HepG2 (cell line): ENCODE measurements around the gene WNT10A. TPM values are rescaled to one million over a fixed set of nuclear protein-coding genes. Genes with fewer than 3 reads are reported as not detected.

Experiments used
- ATAC-seq: fragments of 200-7000 bp; cut with Tn5 transposase; 3 replicates; pipeline ENCODE4 v1.9.1; 2020; ENCODE audit warnings: mild to moderate bottlenecking, moderate library complexity
- BruUV-seq: library from RNA; stranded (reverse); fragments of 400-500 nt; replicated peaks from 2 replicates; lab custom pipeline; 2021; lab: Mats Ljungman, UMichigan
- CTCF ChIA-PET: fragments of 300-600 bp; formaldehyde crosslinking; extraction: SDS; loops from one replicate; lab custom pipeline; 2021; ENCODE audit warnings: low total read pairs, inconsistent platforms, low intra/inter-chr PET ratio; lab: Yijun Ruan, JAX
- POLR2A ChIA-PET: fragments of 350-600 bp; sonication (Branson Sonifier 250); formaldehyde crosslinking; loops from one replicate; lab custom pipeline; 2020; ENCODE audit warnings: antibody characterized with exemption, inconsistent platforms; lab: Yijun Ruan, JAX
- DNase-seq: peaks from one replicate; pipeline ENCODE4 v3.0.0-alpha.2; 2015; ENCODE audit warnings: low spot score
- FAIRE-seq: peaks from 3 replicates; lab custom pipeline; 2011; peaks lifted over from hg19 to GRCh38; lab: Jason Lieb, UNC
- H2AFZ ChIP-seq: one replicate; pipeline ENCODE4 v1.6.1; 2011; ENCODE audit warnings: low read length, inconsistent platforms
- H3K27ac ChIP-seq: fragments of 300-600 bp; 3 replicates; pipeline ENCODE4 v1.8.0; 2011; ENCODE audit warnings: mixed run types, mild to moderate bottlenecking, mixed read lengths, low read length, inconsistent platforms; ENCODE audit not compliant: insufficient read depth; ENCODE audit errors: extremely low read length
- H3K27me3 ChIP-seq, 2 experiments: fragments of 200-600 bp in 1 of 2; 2 replicates in 1 of 2; 3 replicates in 1 of 2; pipeline versions ENCODE4 v1.6.0 to v1.8.0; 2011; ENCODE audit warnings: low read length in 2 of 2, mild to moderate bottlenecking in 2 of 2, moderate library complexity in 2 of 2, inconsistent platforms in 1 of 2; ENCODE audit not compliant: insufficient read depth in 2 of 2, control insufficient read depth in 1 of 2
- H3K36me3 ChIP-seq, 2 experiments: fragments of 200-600 bp in 1 of 2; replicated peaks in 1 of 2; 2 replicates in 1 of 2; 3 replicates in 1 of 2; pipeline versions ENCODE4 v1.5.1 to v1.8.0; 2011; ENCODE audit warnings: low read length in 2 of 2, inconsistent platforms in 1 of 2; ENCODE audit not compliant: insufficient read depth in 2 of 2, control insufficient read depth in 1 of 2
- H3K4me1 ChIP-seq: 2 replicates; pipeline ENCODE4 v1.5.1; 2012; ENCODE audit warnings: low read length, inconsistent platforms; ENCODE audit not compliant: insufficient read depth
- H3K4me2 ChIP-seq: 2 replicates; pipeline ENCODE4 v1.6.0; 2011; ENCODE audit warnings: low read depth, low read length, inconsistent platforms
- H3K4me3 ChIP-seq, 3 experiments: fragments of 200-600 bp in 1 of 3; sonication (generic), shearing (Covaris generic) in 1 of 3; replicated peaks in 1 of 3; 2 replicates each; pipeline ENCODE4 v1.5.1; 2011 to 2016; ENCODE audit warnings: low read length in 3 of 3, inconsistent platforms in 2 of 3, low read depth in 2 of 3, mild to moderate bottlenecking in 2 of 3, control low read depth in 1 of 3, mixed read lengths in 1 of 3; ENCODE audit not compliant: insufficient read depth in 1 of 3
- H3K79me2 ChIP-seq: one replicate; pipeline ENCODE4 v1.6.1; 2011; ENCODE audit warnings: low read length, inconsistent platforms; ENCODE audit not compliant: insufficient read depth
- H3K9ac ChIP-seq: 2 replicates; pipeline ENCODE4 v1.6.0; 2011; ENCODE audit warnings: mild to moderate bottlenecking, low read depth, low read length, inconsistent platforms; ENCODE audit not compliant: insufficient read depth
- H3K9me3 ChIP-seq: 2 replicates; pipeline ENCODE4 v1.5.1; 2012; ENCODE audit warnings: mild to moderate bottlenecking, low read length
- H4K20me1 ChIP-seq: 2 replicates; pipeline ENCODE4 v1.6.0; 2011; ENCODE audit warnings: inconsistent platforms, mild to moderate bottlenecking, low read length, moderate library complexity; ENCODE audit not compliant: insufficient read depth
- FOXA1 ChIP-seq, 2 experiments: fragments of 450-650 bp in 1 of 2; sonication (generic) in 1 of 2; formaldehyde crosslinking in 1 of 2; IDR thresholded peaks; 2 replicates each; pipeline versions ENCODE4 v1.4.0 to v1.6.1; 2016 to 2020; ENCODE audit warnings: missing genetic modification reagents in 1 of 2
- KLF6 ChIP-seq: IDR thresholded peaks from 2 replicates; pipeline ENCODE4 v1.8.0; 2016; ENCODE audit warnings: missing biosample characterization, missing genetic modification reagents
- MEF2D ChIP-seq: sonication (generic); formaldehyde crosslinking; IDR thresholded peaks from 2 replicates; pipeline ENCODE4 v1.5.1; 2020; ENCODE audit warnings: mild to moderate bottlenecking, missing genetic modification reagents
- NR2F6 ChIP-seq, 2 experiments: IDR thresholded peaks; 2 replicates each; pipeline ENCODE4 v1.6.1; 2016; ENCODE audit warnings: antibody characterized with exemption in 1 of 2, mild to moderate bottlenecking in 1 of 2
- SIN3A ChIP-seq: IDR thresholded peaks from 2 replicates; pipeline ENCODE4 v1.6.1; 2011; ENCODE audit warnings: low read depth, mild to moderate bottlenecking, control low read depth, low read length, borderline replicate concordance
- SOX6 ChIP-seq, 2 experiments: fragments of 450-650 bp in 1 of 2; sonication (generic) in 1 of 2; formaldehyde crosslinking in 1 of 2; IDR thresholded peaks; 2 replicates each; pipeline versions ENCODE4 v1.4.0 to v1.6.1; 2017 to 2020; ENCODE audit warnings: antibody characterized with exemption in 1 of 2, mild to moderate bottlenecking in 1 of 2, missing genetic modification reagents in 1 of 2
- ZBTB42 ChIP-seq: sonication (generic); formaldehyde crosslinking; IDR thresholded peaks from 2 replicates; pipeline ENCODE4 v1.5.0; 2020; ENCODE audit warnings: mild to moderate bottlenecking, missing genetic modification reagents
- ZBTB8A ChIP-seq: sonication (generic); formaldehyde crosslinking; IDR thresholded peaks from 2 replicates; pipeline ENCODE4 v1.4.0; 2020; ENCODE audit warnings: mild to moderate bottlenecking, low read depth, missing genetic modification reagents, borderline replicate concordance
- ZFP36 ChIP-seq: fragments of 150-350 bp; IDR thresholded peaks from 2 replicates; pipeline ENCODE4 v1.6.1; 2018; ENCODE audit warnings: borderline replicate concordance, low read length, low read depth; ENCODE audit not compliant: partially characterized antibody
- ZNF564 ChIP-seq: sonication (generic); formaldehyde crosslinking; IDR thresholded peaks from 2 replicates; pipeline ENCODE4 v1.8.1; 2023; ENCODE audit warnings: mild to moderate bottlenecking, missing genetic modification reagents
- ZNF792 ChIP-seq: IDR thresholded peaks from 2 replicates; pipeline ENCODE4 v1.6.1; 2016
- ZNF83 ChIP-seq: sonication (generic); formaldehyde crosslinking; IDR thresholded peaks from 2 replicates; pipeline ENCODE4 v1.4.0; 2020; ENCODE audit warnings: missing genetic modification reagents, mild to moderate bottlenecking, borderline replicate concordance
- WGBS: methylation state at CpG from one replicate; pipeline ENCODE4 v1.1.6; 2017; ENCODE audit warnings: low lambda C conversion rate; 5-methylcytosine and 5-hydroxymethylcytosine counted together
- in situ Hi-C: cut with HindIII; loops from 2 replicates; pipeline ENCODE4 v1.10.0; 2017; ENCODE audit warnings: low pct_unique_long_range_greater_than_20kb; ENCODE audit not compliant: extremely low pct_ligation_motif_present
- intact Hi-C: fragments of 100-400 bp; cut with micrococcal nuclease; formaldehyde crosslinking; loops from one replicate; pipeline ENCODE4 v1.10.0; 2022; ENCODE audit not compliant: unreplicated experiment
- polyA plus RNA-seq, 8 experiments: library from polyadenylated mRNA; depleted of rRNA in 3 of 8; stranded (reverse) in 7 of 8; unstranded in 1 of 8; fragments of >200 nt; fragmentation: Illumina TruSeq in 4 of 8; extraction: Trizol in 4 of 8; gene quantifications; 2 replicates each; pipeline versions ENCODE4 v1.2.1 to v1.2.3, GENCODE V29; 2011 to 2016; ENCODE audit warnings: low read depth in 4 of 8, missing spikeins in 1 of 8, mixed read lengths in 1 of 8; ENCODE audit not compliant: insufficient read depth in 1 of 8
- total RNA-seq, 5 experiments: library from RNA; depleted of rRNA; stranded (reverse); fragments of >200 nt; fragmentation: Illumina TruSeq; extraction: Trizol; gene quantifications; 2 replicates each; pipeline ENCODE4 v1.2.3, GENCODE V29; 2016; ENCODE audit warnings: low read depth in 1 of 5
- TF ChIP-seq, protein P1 (sequence below): sonication (generic); formaldehyde crosslinking; IDR thresholded peaks from 2 replicates; pipeline ENCODE4 v1.4.0; 2020; ENCODE audit warnings: missing genetic modification reagents
- TF ChIP-seq, protein P2 (sequence below), 2 experiments: sonication (generic) in 1 of 2; formaldehyde crosslinking in 1 of 2; IDR thresholded peaks; 2 replicates each; pipeline versions ENCODE4 v1.4.0 to v1.6.1; 2018 to 2020; ENCODE audit warnings: missing genetic modification reagents in 2 of 2, borderline replicate concordance in 1 of 2, low read depth in 1 of 2, mild to moderate bottlenecking in 1 of 2, missing biosample characterization in 1 of 2
- TF ChIP-seq, protein P3 (sequence below): sonication (generic); formaldehyde crosslinking; IDR thresholded peaks from 2 replicates; pipeline ENCODE4 v1.4.0; 2020; ENCODE audit warnings: missing genetic modification reagents, mild to moderate bottlenecking, borderline replicate concordance

WNT10A gene
- total and polyA plus RNA-seq, 2 of the 13 experiments (the other 11 are each of a cell fraction or from before 2014, with no cell fraction given), result 0.03 TPM; not detected in 1

DNA sequence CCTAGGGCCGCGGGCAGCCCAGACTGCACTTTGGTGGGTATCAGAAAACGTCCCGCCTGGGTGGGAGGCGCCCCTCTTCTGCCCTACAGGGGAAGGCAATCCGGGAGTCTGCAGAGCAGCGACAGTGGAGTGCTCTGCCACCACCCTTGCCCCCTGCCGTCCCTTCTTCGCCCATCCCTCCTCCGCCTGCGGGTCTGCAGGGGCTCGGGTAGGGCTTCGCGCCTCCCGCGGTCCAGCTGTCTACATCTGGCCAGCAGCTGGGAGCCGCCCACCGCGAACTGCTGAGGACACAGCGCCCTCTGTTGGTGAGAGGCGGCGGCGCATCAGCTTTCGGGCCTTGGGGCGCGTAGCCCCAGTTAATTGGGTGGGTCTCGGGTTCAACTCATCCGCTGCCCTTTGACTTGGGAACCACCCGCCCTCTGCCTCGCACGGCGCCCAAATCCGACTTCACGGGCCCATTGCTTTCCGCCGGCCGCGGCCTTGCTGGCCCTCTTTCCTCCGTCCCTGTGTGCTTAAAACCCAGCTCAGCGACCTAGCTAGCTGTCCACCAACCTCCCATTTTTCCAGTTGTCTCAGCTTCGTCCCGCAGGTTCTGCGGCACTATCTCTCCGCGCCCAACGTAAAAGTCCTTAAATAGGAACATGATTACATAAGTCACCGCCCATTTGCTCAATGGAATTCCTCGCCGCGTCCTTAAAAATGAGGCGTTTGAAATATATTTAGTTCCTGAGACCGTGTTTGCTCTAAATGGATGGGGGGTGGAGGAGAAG, 17.6 kb downstream of the WNT10A start:
- peak; percentile 84 for ATAC-seq
- Histone ChIP-seq H4K20me1 (no peaks in the 10 kb centered on the region; the same call in 1 of the 2 replicates), H3K9ac (no peak overlapping the region), H3K79me2 (no peaks in the 10 kb centered on the region), H3K27ac (no peak overlapping the region), H3K9me3 (no peaks in the 10 kb centered on the region), H2AFZ (no peak overlapping the region), H3K4me1 (peaks cover 48% of the 10 kb centered on the region), H3K27me3 (peaks cover 24 to 73% of the 10 kb centered on the region in 2 experiments; a peak in 4 of 5 replicates), H3K4me3 (peak overlapping the region in 2 of 3 experiments; percentile 13 to 51; a peak in 2 of 6 replicates), H3K4me2 (peak overlapping the region; percentile 64), H3K36me3 (no peaks in the 10 kb centered on the region)
- in situ Hi-C loops (no loop called here), intact Hi-C loops (loop anchor here (1.0 kb wide), 2 partner anchors 22 to 45 kb away; no protein-coding TSS in a partner anchor)
- CTCF ChIA-PET, result interaction anchor here (4.2 to 4.7 kb wide), 2 partner anchors 22 to 45 kb away, joined by 32 to 58 read pairs; no protein-coding TSS in a partner anchor
- peak; percentile 33 for DNase-seq
- FAIRE-seq, result no peak
- POLR2A ChIA-PET, result interaction anchor here (1.1 kb wide), 1 partner anchor 11 kb away, joined by 5 read pairs; no protein-coding TSS in a partner anchor
- WGBS, result 12% methylated on average over 27 of the region's 52 CpGs
- no TSS peak for BruUV-seq
- 0 out of 2 replicates have a peak, but pooled peaks have one; percentile 43 for TF ChIP-seq MEF2D (CRISPR knock-in tag)
- TF ChIP-seq ZBTB8A (CRISPR knock-in tag), result 0 out of 2 replicates have a peak, but pooled peaks have one; percentile 32
- no peak for TF ChIP-seq NR2F6 (IDR thresholded peaks at IDR 0.05)
- TF ChIP-seq NR2F6 (CRISPR knock-in tag; IDR thresholded peaks at IDR 0.05), result no peak
- TF ChIP-seq, protein P1, sequence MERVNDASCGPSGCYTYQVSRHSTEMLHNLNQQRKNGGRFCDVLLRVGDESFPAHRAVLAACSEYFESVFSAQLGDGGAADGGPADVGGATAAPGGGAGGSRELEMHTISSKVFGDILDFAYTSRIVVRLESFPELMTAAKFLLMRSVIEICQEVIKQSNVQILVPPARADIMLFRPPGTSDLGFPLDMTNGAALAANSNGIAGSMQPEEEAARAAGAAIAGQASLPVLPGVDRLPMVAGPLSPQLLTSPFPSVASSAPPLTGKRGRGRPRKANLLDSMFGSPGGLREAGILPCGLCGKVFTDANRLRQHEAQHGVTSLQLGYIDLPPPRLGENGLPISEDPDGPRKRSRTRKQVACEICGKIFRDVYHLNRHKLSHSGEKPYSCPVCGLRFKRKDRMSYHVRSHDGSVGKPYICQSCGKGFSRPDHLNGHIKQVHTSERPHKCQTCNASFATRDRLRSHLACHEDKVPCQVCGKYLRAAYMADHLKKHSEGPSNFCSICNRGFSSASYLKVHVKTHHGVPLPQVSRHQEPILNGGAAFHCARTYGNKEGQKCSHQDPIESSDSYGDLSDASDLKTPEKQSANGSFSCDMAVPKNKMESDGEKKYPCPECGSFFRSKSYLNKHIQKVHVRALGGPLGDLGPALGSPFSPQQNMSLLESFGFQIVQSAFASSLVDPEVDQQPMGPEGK (CRISPR knock-in tag), result peak; percentile 64; the same call in 1 of the 2 replicates
- peak; percentile 100 for TF ChIP-seq ZBTB42 (CRISPR knock-in tag)
- TF ChIP-seq ZNF564 (CRISPR knock-in tag), result no peak
- peak; percentile 65; the same call in 1 of the 2 replicates for TF ChIP-seq KLF6 (CRISPR knock-in tag)
- TF ChIP-seq, protein P2, sequence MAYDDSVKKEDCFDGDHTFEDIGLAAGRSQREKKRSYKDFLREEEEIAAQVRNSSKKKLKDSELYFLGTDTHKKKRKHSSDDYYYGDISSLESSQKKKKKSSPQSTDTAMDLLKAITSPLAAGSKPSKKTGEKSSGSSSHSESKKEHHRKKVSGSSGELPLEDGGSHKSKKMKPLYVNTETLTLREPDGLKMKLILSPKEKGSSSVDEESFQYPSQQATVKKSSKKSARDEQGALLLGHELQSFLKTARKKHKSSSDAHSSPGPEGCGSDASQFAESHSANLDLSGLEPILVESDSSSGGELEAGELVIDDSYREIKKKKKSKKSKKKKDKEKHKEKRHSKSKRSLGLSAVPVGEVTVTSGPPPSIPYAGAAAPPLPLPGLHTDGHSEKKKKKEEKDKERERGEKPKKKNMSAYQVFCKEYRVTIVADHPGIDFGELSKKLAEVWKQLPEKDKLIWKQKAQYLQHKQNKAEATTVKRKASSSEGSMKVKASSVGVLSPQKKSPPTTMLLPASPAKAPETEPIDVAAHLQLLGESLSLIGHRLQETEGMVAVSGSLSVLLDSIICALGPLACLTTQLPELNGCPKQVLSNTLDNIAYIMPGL (CRISPR knock-in tag; IDR thresholded peaks at IDR 0.05; ENCODE audit: borderline replicate concordance in 1 of 2, low read depth in 1 of 2), result peak; percentile 62 to 84; a peak in 3 of 4 replicates
- TF ChIP-seq ZFP36, result no peak
- TF ChIP-seq SOX6 (IDR thresholded peaks at IDR 0.05), result no peak
- peak; percentile 52 for TF ChIP-seq SOX6 (CRISPR knock-in tag; IDR thresholded peaks at IDR 0.05)
- no peak for TF ChIP-seq SIN3A
- no peak for TF ChIP-seq FOXA1 (IDR thresholded peaks at IDR 0.05)
- TF ChIP-seq FOXA1 (CRISPR knock-in tag; IDR thresholded peaks at IDR 0.05), result peak; percentile 36; the same call in 1 of the 2 replicates
- no peak for TF ChIP-seq ZNF792
- no peak for TF ChIP-seq ZNF83
- TF ChIP-seq, protein P3, sequence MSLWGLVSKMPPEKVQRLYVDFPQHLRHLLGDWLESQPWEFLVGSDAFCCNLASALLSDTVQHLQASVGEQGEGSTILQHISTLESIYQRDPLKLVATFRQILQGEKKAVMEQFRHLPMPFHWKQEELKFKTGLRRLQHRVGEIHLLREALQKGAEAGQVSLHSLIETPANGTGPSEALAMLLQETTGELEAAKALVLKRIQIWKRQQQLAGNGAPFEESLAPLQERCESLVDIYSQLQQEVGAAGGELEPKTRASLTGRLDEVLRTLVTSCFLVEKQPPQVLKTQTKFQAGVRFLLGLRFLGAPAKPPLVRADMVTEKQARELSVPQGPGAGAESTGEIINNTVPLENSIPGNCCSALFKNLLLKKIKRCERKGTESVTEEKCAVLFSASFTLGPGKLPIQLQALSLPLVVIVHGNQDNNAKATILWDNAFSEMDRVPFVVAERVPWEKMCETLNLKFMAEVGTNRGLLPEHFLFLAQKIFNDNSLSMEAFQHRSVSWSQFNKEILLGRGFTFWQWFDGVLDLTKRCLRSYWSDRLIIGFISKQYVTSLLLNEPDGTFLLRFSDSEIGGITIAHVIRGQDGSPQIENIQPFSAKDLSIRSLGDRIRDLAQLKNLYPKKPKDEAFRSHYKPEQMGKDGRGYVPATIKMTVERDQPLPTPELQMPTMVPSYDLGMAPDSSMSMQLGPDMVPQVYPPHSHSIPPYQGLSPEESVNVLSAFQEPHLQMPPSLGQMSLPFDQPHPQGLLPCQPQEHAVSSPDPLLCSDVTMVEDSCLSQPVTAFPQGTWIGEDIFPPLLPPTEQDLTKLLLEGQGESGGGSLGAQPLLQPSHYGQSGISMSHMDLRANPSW (CRISPR knock-in tag), result no peak
